GM21381 (cell line): ENCODE results near the gene NXPH4.
A peak's percentile ranks its signal among the peaks of the same experiment; 100 is the strongest.

Source experiments
- ATAC-seq: cut with Tn5 transposase; IDR thresholded peaks from one replicate; pipeline ENCODE4 v1.9.1; 2021; ENCODE audit warnings: mild to moderate bottlenecking, moderate library complexity; ENCODE audit not compliant: unreplicated experiment

NXPH4 gene

DNA sequence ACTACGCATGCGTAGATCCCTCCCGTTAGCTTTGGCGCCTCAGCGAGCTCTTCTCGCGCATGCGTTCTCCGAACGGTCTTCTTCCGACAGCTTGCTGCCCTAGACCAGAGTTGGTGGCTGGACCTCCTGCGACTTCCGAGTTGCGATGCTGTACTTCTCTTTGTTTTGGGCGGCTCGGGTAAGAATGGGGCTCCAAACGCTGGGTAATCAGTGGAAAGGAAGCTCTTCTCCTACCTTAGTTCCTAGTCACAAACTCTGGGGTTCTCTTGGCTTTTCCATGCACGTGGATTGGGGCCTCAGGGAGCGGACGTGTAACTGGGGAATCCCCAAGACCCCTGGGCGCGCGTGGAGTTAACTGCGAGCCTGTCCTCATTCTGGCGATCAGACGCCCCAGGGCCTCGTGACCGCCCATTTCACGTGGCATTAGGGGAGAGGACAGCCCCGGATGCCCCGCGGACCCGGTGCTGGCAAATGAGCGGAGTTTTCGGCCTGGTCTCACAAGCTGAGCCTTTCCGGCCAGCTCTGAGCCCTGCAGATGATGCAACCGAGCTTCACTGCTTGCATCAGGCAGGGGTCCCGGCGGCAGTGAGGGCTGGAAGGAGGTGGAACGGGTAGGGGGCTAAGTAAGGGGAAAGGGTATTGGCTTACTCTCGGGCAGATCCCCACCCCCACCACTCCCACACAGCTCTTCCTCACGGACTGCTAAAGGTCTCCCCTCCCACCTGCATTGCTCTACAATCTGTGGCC, 13.2 kb downstream of the NXPH4 start, which contains the start of gene SHMT2:
TSS of gene SHMT2 (plus strand) at position 78 of the 747 bp plus-strand sequence. CDS start at position 146, 68 bp downstream.
- ATAC-seq = peak; percentile 54

DNA sequence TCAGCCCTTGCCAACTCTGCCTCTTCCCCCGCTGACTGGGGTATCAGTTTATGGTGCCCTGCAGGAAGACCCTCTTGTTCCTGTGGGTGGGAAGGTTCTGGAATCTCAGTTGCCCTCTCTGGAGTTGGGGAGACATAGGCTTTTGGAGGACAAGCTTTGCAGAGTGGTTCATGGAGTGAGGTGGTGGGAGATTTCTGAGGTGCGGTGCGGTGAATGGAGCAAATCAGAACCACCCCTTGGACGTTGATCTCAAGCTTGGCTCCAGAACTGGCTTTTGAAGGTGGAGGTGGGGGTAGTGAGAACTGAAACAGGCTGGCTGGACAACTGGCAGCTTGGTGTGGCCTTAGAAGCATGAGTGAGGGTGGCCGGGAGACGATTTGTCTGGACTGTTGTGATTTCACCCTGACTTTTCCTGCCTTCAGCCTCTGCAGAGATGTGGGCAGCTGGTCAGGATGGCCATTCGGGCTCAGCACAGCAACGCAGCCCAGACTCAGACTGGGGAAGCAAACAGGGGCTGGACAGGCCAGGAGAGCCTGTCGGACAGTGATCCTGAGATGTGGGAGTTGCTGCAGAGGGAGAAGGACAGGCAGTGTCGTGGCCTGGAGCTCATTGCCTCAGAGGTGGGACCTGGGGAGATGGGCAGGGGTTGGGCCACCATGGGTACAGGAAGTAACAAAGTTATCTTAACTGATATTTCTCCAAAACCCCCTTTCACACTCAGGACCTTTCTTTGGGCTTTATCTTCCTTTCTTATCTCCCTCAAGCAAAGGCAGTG, 14.0 kb downstream of the NXPH4 start:
- no peak for ATAC-seq

DNA sequence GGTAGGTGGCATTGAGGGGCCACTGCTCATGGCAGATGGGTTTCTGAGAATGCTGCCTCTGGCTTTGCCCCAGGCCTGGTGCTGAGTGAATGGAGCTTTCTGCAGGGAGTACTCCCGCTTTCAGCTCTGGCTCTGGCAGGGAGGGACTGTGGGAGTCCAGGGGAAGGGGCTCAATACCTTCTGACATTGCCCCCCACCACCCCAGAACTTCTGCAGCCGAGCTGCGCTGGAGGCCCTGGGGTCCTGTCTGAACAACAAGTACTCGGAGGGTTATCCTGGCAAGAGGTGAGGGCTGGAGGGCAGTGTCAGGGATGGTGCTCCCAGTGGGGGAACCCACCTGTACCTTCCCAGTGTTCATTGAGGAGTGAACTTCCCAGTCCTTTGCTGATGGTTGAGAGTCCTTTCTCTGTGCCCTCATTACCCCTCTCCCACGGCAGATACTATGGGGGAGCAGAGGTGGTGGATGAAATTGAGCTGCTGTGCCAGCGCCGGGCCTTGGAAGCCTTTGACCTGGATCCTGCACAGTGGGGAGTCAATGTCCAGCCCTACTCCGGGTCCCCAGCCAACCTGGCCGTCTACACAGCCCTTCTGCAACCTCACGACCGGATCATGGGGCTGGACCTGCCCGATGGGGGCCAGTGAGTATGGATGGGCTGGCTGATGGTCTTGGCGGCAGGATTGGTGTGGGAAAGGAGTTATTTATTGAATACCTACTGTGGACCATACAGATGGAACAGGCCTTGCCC, 14.9 kb downstream of the NXPH4 start:
- ATAC-seq = no peak

GRCh38 chr12:57232156-57232756, 15.7 kb downstream of the NXPH4 start:
- no peak for ATAC-seq

GRCh38 chr12:57233357-57234232, 17.0 kb downstream of the NXPH4 start:
- ATAC-seq = no peak

DNA sequence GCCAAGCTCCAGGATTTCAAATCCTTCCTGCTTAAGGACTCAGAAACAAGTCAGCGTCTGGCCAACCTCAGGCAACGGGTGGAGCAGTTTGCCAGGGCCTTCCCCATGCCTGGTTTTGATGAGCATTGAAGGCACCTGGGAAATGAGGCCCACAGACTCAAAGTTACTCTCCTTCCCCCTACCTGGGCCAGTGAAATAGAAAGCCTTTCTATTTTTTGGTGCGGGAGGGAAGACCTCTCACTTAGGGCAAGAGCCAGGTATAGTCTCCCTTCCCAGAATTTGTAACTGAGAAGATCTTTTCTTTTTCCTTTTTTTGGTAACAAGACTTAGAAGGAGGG, 17.6 kb downstream of the NXPH4 start:
- no peak for ATAC-seq

DNA sequence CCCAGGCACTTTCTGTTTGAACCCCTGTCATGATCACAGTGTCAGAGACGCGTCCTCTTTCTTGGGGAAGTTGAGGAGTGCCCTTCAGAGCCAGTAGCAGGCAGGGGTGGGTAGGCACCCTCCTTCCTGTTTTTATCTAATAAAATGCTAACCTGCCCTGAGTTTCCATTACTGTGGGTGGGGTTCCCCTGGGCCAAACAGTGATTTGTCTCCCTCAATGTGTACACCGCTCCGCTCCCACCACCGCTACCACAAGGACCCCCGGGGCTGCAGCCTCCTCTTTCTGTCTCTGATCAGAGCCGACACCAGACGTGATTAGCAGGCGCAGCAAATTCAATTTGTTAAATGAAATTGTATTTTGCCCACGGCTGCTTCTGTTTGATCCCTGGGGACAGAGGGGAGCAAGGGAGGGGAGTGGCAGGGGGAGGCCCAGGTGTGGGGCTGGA, 18.0 kb downstream of the NXPH4 start:
- ATAC-seq = no peak

GRCh38 chr12:57235017-57235727, 18.6 kb downstream of the NXPH4 start:
- ATAC-seq = no peak

DNA sequence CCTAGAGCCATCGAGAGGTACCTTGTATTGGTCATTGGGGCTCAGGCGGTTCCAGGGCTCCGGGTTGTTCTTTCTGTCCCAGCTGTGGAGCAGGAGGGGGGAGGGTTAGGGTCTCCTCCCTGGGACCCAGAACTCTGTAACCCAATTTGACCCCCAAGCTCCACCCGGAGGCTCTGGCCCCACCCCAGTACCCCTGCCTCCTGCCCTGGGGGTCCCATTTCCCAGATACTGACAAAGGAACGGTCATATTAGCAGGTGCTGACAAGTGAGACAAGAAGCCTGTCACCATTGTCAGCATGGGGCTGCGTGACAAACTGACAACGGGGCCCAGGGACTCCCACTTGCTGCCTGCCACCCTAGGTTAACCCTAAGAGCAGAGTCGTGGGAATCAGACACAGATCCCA, 19.1 kb downstream of the NXPH4 start:
- no peak for ATAC-seq

DNA sequence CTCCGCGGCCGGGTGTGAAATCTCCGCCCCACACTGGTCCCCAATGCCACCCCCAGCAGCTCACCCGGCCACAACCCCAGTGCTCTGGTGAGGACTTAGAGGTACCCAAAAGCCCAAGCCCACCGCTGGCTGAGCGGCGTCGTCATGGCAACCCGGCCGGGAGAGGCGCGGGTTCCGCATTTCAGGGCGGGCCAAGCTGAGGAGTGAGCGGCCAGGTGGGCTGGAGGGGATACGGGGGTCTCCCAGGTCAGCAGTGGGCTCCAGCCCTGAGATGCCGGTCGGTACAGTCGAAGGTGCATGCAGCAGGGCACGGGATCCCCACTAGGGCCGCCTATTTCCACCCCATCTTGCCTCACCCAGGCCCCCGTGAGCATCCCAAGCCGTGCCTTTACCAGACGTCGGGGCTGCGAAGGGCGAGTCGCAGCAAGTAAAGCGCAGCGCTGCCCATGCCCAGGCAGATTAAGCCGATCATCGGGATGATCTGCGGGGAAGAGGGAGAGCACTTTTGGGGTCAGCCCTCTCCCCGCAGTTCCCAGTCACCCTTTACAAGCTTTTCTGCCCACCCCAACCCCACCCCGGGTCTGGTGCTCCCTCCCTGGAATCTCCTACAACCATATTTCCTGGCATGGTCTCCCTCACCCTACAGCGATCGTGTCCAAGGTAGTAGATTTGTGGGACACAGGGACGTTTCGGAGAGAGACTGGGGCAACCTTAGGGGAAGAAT, 19.8 kb downstream of the NXPH4 start:
- no peak for ATAC-seq

GRCh38 chr12:57236925-57237595, 20.5 kb downstream of the NXPH4 start:
- no peak for ATAC-seq

DNA sequence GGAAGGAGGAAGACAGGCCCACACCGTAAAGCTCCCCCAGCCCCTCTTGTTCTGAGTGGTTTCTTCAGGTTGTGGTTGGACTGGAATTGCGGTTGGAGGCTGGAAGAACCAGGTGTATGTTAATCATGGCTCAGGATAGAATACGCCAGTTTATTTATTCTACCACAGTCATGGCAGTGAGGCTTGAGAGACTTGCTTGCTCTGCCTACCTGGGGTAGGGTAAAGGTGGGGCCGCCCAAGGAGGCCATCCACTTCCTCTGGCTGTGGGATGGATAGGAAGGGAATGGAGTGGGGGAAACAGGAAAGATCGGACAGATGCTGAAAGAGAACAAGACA, 21.0 kb downstream of the NXPH4 start:
- ATAC-seq = no peak

- no peak for ATAC-seq
These were observed 21.6 kb downstream of the NXPH4 start for GRCh38 chr12:57237932-57238853.

DNA sequence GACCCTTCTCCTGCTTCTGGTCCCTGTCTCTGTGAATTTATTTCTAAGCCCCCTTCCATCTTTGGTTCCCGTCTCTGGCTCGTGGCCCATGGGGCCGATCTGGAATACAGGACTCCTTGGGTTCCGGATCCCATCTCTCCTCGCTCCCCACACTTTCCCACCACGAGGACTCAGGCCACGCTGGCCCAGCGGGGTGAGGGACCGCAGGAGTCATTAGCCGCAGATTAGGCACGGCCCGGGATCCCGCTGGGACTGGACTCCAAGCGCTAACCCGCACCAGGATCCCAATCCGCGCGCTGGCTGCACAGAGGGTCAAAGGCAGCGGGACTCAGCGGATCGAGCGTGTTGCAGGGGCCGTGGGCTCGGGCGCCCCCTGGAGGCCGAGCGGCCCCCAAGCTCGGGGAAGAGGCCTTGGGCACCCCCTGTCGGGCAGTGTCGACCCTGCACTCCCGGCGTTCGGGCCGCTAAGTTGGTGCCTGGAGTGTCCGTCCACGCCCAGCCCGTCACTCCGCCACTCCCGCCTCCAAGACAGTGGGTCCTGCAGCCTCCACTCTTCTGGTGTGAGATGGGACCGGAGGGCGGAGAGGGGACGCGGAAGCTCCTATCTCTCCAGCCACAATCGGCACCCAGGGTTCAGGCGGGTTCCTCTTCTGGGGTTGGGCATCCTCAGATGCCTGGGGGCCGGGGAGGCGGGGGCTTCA, 22.4 kb downstream of the NXPH4 start:
- peak; percentile 60 for ATAC-seq

DNA sequence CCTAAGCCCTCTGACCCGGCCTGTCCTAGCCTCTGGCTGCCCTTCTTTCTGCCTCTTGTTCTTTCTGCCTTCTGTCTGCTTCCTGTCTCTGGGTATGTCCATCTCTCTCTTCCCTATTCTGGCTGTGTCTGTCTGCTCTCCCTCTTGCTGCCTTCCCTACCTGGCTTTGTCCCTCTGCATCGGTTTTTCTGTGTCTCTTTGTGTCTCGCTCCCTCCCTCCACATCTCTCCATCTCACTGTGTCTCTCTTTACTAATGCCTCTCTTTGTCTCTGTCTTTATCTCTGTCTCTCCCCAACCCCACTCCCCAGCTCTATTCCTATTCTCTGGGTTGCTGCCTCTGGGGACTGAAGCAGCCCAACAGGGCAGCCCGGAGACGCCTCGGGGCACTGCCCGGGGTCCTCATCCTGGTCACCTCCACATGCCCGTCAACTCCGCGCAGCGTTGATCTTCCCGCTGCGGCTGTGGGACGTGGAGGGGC, 23.0 kb downstream of the NXPH4 start:
- no peak for ATAC-seq

GRCh38 chr12:57240066-57240921, 23.7 kb downstream of the NXPH4 start:
- no peak for ATAC-seq
